Mucosa of stomach (tissue), 1 donor: ENCODE data around the gene LUC7L2.
"Not testable (repeated sequence)": the region's sequence is repeated elsewhere in the genome, so short reads cannot be mapped to it uniquely, and the experiment has no call there.

ENCODE experiments used
- H3K27me3 ChIP-seq: one replicate; pipeline ENCODE4 v1.7.0; 2013; ENCODE audit warnings: mild to moderate bottlenecking, low read length; ENCODE audit not compliant: control insufficient read depth, insufficient read depth
- H3K36me3 ChIP-seq: one replicate; pipeline ENCODE4 v1.7.0; 2013; ENCODE audit warnings: low read length; ENCODE audit not compliant: control insufficient read depth, insufficient read depth
- H3K4me1 ChIP-seq: one replicate; pipeline ENCODE4 v1.7.0; 2013; ENCODE audit warnings: mild to moderate bottlenecking, low read length; ENCODE audit not compliant: control insufficient read depth, insufficient read depth
- H3K4me3 ChIP-seq: one replicate; pipeline ENCODE4 v1.7.0; 2013; ENCODE audit warnings: low read length
- H3K9ac ChIP-seq: one replicate; pipeline ENCODE4 v1.7.0; 2013; ENCODE audit warnings: mild to moderate bottlenecking, low read length, moderate library complexity
- H3K9me3 ChIP-seq: one replicate; pipeline ENCODE4 v1.7.0; 2013; ENCODE audit warnings: mild to moderate bottlenecking, low read length, moderate library complexity; ENCODE audit not compliant: control insufficient read depth
- donor health status: Pancreatic carcinoma.

The LUC7L2 gene

GRCh38 chr7:139359366-139360209 lies at the start of gene LUC7L2:
LUC7L2 (plus strand) TSS chr7:139359894; CDS start chr7:139360262, 368 bp downstream.
- Histone ChIP-seq H3K27me3 (no peaks in the 10 kb centered on the region), H3K9me3 (no peaks in the 10 kb centered on the region), H3K4me3 (peak within 1 kb of the TSS; percentile 68), H3K36me3 (no peaks in the 10 kb centered on the region), H3K9ac (peak within 1 kb of the TSS; percentile 97), H3K4me1 (peaks cover 10% of the 10 kb centered on the region)

GRCh38 chr7:139317939-139318505 lies 41.7 kb upstream of the LUC7L2 start:
- no peak overlapping the region for H3K4me3 ChIP-seq
- H3K36me3 ChIP-seq, result no peaks in the 10 kb centered on the region
- H3K27me3 ChIP-seq, result no peaks in the 10 kb centered on the region
- no peaks in the 10 kb centered on the region for H3K4me1 ChIP-seq
- no peaks in the 10 kb centered on the region for H3K9me3 ChIP-seq
- no peak overlapping the region for H3K9ac ChIP-seq

GRCh38 chr7:139321071-139321745 lies 38.5 kb upstream of the LUC7L2 start:
- H3K9ac ChIP-seq, result no peak overlapping the region
- no peaks in the 10 kb centered on the region for H3K27me3 ChIP-seq
- no peaks in the 10 kb centered on the region for H3K4me1 ChIP-seq
- H3K9me3 ChIP-seq, result no peaks in the 10 kb centered on the region
- H3K36me3 ChIP-seq, result no peaks in the 10 kb centered on the region
- no peak overlapping the region for H3K4me3 ChIP-seq

GRCh38 chr7:139324709-139325108 lies 35.0 kb upstream of the LUC7L2 start:
- not testable (repeated sequence) for H3K4me3 ChIP-seq, H3K9ac ChIP-seq, H3K9me3 ChIP-seq, H3K4me1 ChIP-seq, H3K36me3 ChIP-seq, H3K27me3 ChIP-seq

GRCh38 chr7:139328375-139328774 lies 31.3 kb upstream of the LUC7L2 start:
- Histone ChIP-seq H3K36me3 (no peaks in the 10 kb centered on the region), H3K9me3 (no peaks in the 10 kb centered on the region), H3K4me3 (no peak overlapping the region), H3K4me1 (no peaks in the 10 kb centered on the region), H3K27me3 (no peaks in the 10 kb centered on the region), H3K9ac (no peak overlapping the region)

GRCh38 chr7:139329119-139329518 lies 30.6 kb upstream of the LUC7L2 start:
- no peak overlapping the region for H3K9ac ChIP-seq
- H3K4me3 ChIP-seq, result no peak overlapping the region
- H3K9me3 ChIP-seq, result no peaks in the 10 kb centered on the region
- no peaks in the 10 kb centered on the region for H3K27me3 ChIP-seq
- no peaks in the 10 kb centered on the region for H3K36me3 ChIP-seq
- no peaks in the 10 kb centered on the region for H3K4me1 ChIP-seq

GRCh38 chr7:139330333-139331030 lies 29.2 kb upstream of the LUC7L2 start:
- no peaks in the 10 kb centered on the region for H3K36me3 ChIP-seq
- H3K27me3 ChIP-seq, result no peaks in the 10 kb centered on the region
- no peak overlapping the region for H3K4me3 ChIP-seq
- no peaks in the 10 kb centered on the region for H3K9me3 ChIP-seq
- H3K4me1 ChIP-seq, result no peaks in the 10 kb centered on the region
- no peak overlapping the region for H3K9ac ChIP-seq

- Histone ChIP-seq H3K27me3 (no peaks in the 10 kb centered on the region), H3K9ac (no peak overlapping the region), H3K4me1 (no peaks in the 10 kb centered on the region), H3K36me3 (no peaks in the 10 kb centered on the region), H3K4me3 (no peak overlapping the region), H3K9me3 (no peaks in the 10 kb centered on the region)
Measured at GRCh38 chr7:139332697-139333359, 26.9 kb upstream of the LUC7L2 start.

- not testable (repeated sequence) for H3K9ac ChIP-seq, H3K36me3 ChIP-seq, H3K27me3 ChIP-seq
Measured at GRCh38 chr7:139333443-139333842, 26.3 kb upstream of the LUC7L2 start.

GRCh38 chr7:139334399-139335150 lies 25.1 kb upstream of the LUC7L2 start:
- no peaks in the 10 kb centered on the region for H3K9me3 ChIP-seq
- H3K9ac ChIP-seq, result no peak overlapping the region
- no peak overlapping the region for H3K4me3 ChIP-seq
- H3K36me3 ChIP-seq, result no peaks in the 10 kb centered on the region
- no peaks in the 10 kb centered on the region for H3K4me1 ChIP-seq
- no peaks in the 10 kb centered on the region for H3K27me3 ChIP-seq

More at GRCh38 chr7:139333443-139333842, 26.3 kb upstream of the LUC7L2 start:
- H3K4me1 ChIP-seq, H3K4me3 ChIP-seq, H3K9me3 ChIP-seq: not testable (repeated sequence)

GRCh38 chr7:139339025-139339424 lies 20.7 kb upstream of the LUC7L2 start:
- peaks cover 7% of the 10 kb centered on the region for H3K4me1 ChIP-seq
- no peaks in the 10 kb centered on the region for H3K27me3 ChIP-seq
- no peaks in the 10 kb centered on the region for H3K9me3 ChIP-seq
- H3K4me3 ChIP-seq, result no peak overlapping the region
- no peak overlapping the region for H3K9ac ChIP-seq
- no peaks in the 10 kb centered on the region for H3K36me3 ChIP-seq
